Stimulated activated CD4-positive, alpha-beta T cell treated with anti-CD3 and anti-CD28 coated beads, Interleukin-1b, Interleukin-23, amount 100 ng/mL, for 1 hour (primary cell): ENCODE results near the gene TBCB.
"Not testable (repeated sequence)": the region's sequence is repeated elsewhere in the genome, so short reads cannot be mapped to it uniquely, and the experiment has no call there.

Source experiments
- DNase-seq, 2 donors: peaks; one replicate each; pipeline ENCODE4 v3.0.0-alpha.2; 2020; ENCODE audit warnings: low read depth in 2 of 2

TBCB gene

DNA sequence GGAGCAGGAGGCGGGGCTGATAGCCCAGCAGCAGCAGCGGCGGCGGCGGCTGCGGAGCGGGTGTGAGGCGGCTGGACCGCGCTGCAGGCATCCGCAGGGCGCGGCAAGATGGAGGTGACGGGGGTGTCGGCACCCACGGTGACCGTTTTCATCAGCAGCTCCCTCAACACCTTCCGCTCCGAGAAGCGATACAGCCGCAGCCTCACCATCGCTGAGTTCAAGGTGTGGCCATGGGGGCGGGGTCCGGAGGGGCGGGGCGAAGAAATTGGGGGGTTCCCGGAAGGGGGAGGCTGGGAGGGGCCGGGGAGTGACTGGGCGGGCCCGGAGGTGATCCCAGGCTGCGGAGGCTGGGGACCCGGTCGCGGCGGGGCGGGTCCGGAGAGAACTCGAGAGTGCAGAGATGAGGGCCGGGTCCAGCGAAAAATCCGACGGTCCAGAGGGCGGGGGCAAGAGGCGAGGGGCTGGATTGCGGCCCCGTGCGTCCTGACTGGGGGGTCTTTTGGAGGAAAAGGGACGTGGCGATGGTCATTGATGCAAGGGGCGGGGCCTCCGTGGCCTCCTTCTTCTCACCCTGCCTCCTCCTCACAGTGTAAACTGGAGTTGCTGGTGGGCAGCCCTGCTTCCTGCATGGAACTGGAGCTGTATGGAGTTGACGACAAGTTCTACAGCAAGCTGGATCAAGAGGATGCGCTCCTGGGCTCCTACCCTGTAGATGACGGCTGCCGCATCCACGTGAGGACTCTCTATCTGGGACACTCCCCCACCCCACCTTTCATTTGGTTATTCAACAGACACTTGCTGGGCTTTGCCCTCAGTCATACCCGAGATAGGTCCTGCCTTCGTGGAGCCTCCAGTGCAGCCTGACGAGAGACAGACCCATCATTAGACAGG, at the start of gene TBCB:
TSS of gene TBCB (plus strand) at position 16 of the 891 bp plus-strand sequence. CDS start at position 109, 93 bp downstream.
- peak; percentile 78 to 95 for DNase-seq

DNA sequence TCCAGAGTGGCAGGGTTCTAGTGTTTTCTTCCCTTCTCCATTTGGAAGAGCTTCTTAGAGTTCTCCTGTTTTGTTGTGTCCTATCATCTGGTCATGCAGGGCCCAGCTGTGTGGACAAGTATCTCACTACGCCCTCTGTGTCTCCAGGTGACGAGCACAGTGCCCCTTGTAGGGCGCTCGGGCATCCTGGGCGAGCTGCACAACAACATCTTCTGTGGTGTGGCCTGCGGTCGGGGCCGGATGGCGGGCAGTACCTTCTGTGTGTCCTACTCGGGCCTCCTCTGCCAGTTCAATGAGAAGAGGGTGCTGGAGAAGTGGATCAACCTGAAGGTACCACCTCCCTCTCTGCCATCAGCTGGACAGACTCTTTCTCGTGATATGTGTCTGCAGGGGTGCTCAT, 47.6 kb upstream of the TBCB start:
- DNase-seq = no peak

DNA sequence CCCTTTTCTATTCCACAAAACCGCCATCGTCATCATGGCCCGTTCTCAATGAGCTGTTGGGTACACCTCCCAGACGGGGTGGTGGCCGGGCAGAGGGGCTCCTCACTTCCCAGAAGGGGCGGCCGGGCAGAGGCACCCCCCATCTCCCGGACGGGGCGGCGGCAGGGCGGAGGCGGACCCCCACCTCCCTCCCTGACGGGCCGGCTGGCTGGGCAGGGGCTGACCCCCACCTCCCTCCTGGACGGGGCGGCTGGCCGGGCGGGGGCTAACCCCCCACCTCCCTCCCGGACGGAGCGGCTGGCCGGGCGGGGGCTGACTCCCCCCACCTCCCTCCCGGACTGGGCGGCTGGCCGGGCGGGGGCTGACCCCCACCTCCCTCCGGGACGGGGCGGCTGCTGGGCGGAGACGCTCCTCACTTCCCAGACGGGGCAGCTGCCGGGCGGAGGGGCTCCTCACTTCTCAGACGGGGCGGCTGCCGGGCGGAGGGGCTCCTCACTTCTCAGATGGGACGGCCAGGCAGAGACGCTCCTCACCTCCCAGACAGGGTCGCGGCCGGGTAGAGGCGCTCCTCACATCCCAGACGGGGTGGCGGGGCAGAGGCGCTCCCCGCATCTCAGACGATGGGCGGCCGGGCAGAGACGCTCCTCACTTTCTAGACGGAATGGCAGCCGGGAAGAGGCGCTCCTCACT, 46.3 kb upstream of the TBCB start:
- DNase-seq = not testable (repeated sequence)

DNA sequence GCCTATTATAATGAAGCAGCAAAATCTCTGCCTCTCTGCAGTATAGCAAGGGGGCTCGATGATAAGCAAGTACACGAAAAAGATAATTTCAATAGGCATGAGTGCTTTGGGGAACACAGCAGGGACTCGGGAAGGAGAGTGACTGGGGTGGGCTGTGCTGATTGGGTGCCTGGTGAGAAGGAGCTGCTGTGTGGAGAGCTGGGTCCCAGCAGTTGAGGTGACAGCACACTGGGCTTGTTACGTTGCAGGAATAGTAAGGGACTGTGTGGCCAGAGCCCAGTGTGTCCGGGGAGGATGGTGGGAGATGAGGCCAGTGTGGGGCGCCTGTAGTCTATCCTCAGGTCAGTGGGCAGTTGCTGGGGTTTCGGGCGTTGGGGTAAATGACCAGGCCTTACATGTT, 43.2 kb upstream of the TBCB start:
- DNase-seq = no peak

- DNase-seq = no peak
Measured at GRCh38 chr19:36073121-36073876, 42.0 kb upstream of the TBCB start.

GRCh38 chr19:36079389-36079945, 35.8 kb upstream of the TBCB start:
- DNase-seq = no peak

DNA sequence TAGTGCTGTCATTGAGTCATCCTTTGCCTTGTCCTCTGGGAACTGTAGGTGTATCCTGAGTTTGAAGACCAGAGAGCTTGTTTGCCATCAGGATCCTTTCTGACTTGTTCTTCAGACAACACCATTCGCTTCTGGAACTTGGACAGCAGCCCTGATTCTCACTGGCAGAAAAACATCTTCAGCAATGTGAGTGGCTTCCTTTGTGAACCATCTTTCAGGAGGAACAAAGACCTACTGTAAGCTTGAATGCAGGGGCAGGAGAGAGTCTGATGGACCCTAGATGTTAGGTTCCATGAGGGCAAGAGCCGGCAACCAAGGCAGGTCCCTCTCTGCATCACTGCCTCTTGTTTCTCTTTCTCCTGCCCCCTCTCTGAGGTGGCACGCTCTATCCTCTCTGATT, 33.9 kb upstream of the TBCB start:
- no peak for DNase-seq

GRCh38 chr19:36081894-36082293, 33.4 kb upstream of the TBCB start:
- no peak for DNase-seq

DNA sequence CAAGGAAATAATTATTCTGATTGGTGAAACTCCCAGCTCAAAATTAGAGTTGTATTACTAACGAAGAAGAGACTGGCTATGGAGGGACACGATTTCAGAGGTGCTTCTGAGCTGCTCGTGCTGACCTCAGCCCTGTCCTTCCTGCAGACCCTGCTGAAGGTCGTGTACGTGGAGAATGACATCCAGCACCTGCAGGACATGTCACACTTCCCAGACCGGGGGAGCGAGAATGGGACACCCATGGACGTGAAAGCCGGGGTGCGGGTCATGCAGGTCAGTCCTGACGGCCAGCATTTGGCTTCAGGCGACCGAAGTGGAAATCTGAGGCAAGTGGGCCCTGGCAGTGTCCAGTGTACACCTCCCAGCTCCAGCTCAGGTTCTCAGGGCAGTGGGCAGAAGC, 32.4 kb upstream of the TBCB start:
- no peak for DNase-seq

- no peak for DNase-seq
Measured at GRCh38 chr19:36084231-36085009, 30.8 kb upstream of the TBCB start.

DNA sequence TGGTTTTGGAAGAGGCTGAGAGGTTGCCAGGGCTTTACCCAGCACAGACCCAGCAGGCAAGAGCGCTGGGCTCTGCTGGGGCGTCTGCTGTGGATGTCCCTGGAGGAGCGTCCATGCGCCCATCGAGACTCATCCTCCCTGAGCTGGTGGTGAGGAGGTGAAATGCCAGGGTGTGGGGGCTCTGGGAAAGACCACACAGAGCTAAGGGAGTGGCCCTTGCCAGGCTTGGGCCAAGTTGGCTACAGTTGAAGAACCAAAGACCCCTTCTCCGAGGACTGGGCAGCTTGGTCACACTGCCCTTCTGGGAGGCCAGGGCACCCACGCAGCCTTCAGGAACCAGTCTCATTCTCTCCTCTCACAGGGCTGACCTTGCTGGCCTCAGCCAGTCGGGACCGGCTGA, 28.9 kb upstream of the TBCB start:
- no peak for DNase-seq

- no peak for DNase-seq
Measured at GRCh38 chr19:36089847-36090246, 25.4 kb upstream of the TBCB start.

- DNase-seq = no peak
Measured at GRCh38 chr19:36090910-36091695, 24.2 kb upstream of the TBCB start.

GRCh38 chr19:36092566-36092965, 22.7 kb upstream of the TBCB start:
- DNase-seq = no peak

DNA sequence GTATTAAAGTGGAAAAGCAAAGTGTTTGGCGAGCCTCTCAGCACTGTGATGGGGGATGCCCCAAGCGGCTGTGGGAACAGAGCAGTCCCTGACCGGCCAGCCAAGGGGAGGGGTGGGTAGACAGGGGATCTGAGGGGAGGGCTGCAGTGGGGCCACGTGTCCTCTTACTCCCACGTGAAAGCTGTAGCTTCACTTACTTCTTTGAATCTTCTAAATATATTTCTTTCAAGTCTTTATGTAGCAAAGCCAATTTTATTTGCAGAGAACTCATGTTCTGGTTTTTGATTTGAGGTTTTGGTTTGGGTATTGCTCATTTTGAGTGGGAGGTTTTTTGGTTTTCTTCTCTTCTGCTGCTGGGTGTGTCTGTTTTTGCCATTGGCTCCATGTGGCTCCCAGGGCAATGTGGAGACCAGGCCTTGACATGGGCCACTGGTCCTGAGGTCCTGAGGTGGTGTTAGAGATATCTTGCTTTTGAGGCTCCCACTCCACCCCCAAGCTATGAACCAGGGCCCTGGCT, 22.1 kb upstream of the TBCB start:
- no peak for DNase-seq

- DNase-seq = no peak
Measured at GRCh38 chr19:36093687-36094086, 21.6 kb upstream of the TBCB start.

- no peak for DNase-seq
Measured at GRCh38 chr19:36097036-36097435, 18.2 kb upstream of the TBCB start.

- DNase-seq = no peak
Measured at GRCh38 chr19:36099166-36099785, 16.0 kb upstream of the TBCB start.

- DNase-seq = no peak
Measured at GRCh38 chr19:36100476-36100875, 14.8 kb upstream of the TBCB start.
